ENCODE results near the gene APBA2.

DNA sequence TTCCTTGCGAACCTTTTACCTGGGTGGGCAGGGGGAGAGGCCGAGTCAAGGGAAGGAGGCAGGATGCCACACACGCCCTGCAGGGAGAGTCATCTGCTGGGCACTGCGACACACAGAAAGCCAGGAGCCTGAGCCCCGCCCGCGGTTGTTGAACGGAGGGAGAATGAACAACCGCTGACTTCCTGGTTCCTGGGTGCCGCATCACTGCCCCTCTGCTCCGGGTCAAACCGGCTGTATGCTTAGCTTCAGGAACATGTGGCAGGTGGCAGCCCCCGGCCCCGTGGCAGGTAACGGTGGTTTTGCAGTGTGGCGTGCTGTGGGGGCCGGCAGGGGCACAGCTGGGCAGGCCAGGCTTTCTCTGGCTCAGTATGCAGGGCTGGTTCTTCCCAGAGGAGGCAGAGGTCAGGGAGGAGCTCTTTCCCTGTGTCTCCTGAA lies 33.4 kb downstream of the APBA2 start:
- TF ChIP-seq CTCF (IDR thresholded peaks at IDR 0.05) = no peak
- no peak for TF ChIP-seq POLR2A (IDR thresholded peaks at IDR 0.05)

Measured in tibial nerve (tissue), 3 donors.